Chondrocyte (in vitro differentiated cells): ENCODE data around the gene ASB1. TPM values are rescaled to one million over a fixed set of nuclear protein-coding genes. Genes with fewer than 3 reads are reported as not detected.
A peak's percentile ranks its signal among the peaks of the same experiment; 100 is the strongest.

Source experiments
- DNase-seq: peaks from one replicate; pipeline ENCODE4 v3.0.0; 2021; ENCODE audit warnings: mixed read lengths, low spot score
- H3K27ac Mint-ChIP-seq: one replicate; pipeline ENCODE4 v1.8.0; 2021; ENCODE audit warnings: mild to moderate bottlenecking, moderate library complexity, mixed read lengths; ENCODE audit not compliant: unreplicated experiment
- H3K27me3 Mint-ChIP-seq: 2 replicates; pipeline ENCODE4 v1.8.0; 2021; ENCODE audit warnings: low read depth, mixed read lengths
- H3K36me3 Mint-ChIP-seq: 2 replicates; pipeline ENCODE4 v1.8.0; 2021; ENCODE audit warnings: low read depth, mixed read lengths
- H3K4me1 Mint-ChIP-seq: 2 replicates; pipeline ENCODE4 v1.8.0; 2021; ENCODE audit warnings: low read depth, mild to moderate bottlenecking, mixed read lengths
- H3K4me3 Mint-ChIP-seq: one replicate; pipeline ENCODE4 v1.8.0; 2021; ENCODE audit warnings: mild to moderate bottlenecking, moderate library complexity, mixed read lengths; ENCODE audit not compliant: unreplicated experiment
- H3K9me3 Mint-ChIP-seq: 2 replicates; pipeline ENCODE4 v1.8.0; 2021; ENCODE audit warnings: low read depth, mixed read lengths
- total RNA-seq: library from RNA; stranded (reverse); gene quantifications from 3 replicates; pipeline ENCODE4 v1.2.1, GENCODE V29; 2021
- TF ChIP-seq, protein P1 (sequence below): fragments of 200-600 bp; sonication (generic); IDR thresholded peaks from 2 replicates; pipeline ENCODE4 v1.5.0; 2021; ENCODE audit warnings: antibody characterized with exemption, mild to moderate bottlenecking, moderate library complexity

Gene ASB1
- total RNA-seq, 1 donor from 2014 or later = 31.0 TPM

DNA sequence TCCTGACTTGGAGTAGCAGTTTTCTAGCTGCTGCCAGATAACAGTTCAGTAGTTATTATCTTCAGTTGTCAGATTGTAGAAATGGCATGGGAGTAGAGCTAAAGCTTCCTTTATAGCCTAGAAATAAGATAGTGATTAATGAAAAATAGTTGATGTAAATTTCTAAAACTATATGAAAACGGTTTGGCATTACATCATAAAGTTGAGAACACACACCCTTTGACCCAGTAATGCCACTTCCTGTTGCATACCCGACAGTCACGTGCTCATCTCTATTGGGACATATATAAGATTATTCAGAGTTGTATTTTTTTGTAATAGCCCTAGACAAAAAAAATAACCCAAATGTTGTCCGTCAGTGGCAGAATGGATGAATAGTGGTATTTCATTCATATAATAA, 39.4 kb upstream of the ASB1 start:
- peaks cover 13% of the 10 kb centered on the region for H3K36me3 Mint-ChIP-seq
- no peak overlapping the region for H3K4me3 Mint-ChIP-seq
- TF ChIP-seq, protein P1, sequence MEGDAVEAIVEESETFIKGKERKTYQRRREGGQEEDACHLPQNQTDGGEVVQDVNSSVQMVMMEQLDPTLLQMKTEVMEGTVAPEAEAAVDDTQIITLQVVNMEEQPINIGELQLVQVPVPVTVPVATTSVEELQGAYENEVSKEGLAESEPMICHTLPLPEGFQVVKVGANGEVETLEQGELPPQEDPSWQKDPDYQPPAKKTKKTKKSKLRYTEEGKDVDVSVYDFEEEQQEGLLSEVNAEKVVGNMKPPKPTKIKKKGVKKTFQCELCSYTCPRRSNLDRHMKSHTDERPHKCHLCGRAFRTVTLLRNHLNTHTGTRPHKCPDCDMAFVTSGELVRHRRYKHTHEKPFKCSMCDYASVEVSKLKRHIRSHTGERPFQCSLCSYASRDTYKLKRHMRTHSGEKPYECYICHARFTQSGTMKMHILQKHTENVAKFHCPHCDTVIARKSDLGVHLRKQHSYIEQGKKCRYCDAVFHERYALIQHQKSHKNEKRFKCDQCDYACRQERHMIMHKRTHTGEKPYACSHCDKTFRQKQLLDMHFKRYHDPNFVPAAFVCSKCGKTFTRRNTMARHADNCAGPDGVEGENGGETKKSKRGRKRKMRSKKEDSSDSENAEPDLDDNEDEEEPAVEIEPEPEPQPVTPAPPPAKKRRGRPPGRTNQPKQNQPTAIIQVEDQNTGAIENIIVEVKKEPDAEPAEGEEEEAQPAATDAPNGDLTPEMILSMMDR = no peak
- no peak overlapping the region for H3K27ac Mint-ChIP-seq
- peaks cover 21% of the 10 kb centered on the region for H3K4me1 Mint-ChIP-seq
- no peaks in the 10 kb centered on the region for H3K27me3 Mint-ChIP-seq
- DNase-seq = no peak
- peaks cover 7% of the 10 kb centered on the region for H3K9me3 Mint-ChIP-seq

- no peak for DNase-seq
Observed at GRCh38 chr2:238388794-238389193, 37.9 kb upstream of the ASB1 start.

DNA sequence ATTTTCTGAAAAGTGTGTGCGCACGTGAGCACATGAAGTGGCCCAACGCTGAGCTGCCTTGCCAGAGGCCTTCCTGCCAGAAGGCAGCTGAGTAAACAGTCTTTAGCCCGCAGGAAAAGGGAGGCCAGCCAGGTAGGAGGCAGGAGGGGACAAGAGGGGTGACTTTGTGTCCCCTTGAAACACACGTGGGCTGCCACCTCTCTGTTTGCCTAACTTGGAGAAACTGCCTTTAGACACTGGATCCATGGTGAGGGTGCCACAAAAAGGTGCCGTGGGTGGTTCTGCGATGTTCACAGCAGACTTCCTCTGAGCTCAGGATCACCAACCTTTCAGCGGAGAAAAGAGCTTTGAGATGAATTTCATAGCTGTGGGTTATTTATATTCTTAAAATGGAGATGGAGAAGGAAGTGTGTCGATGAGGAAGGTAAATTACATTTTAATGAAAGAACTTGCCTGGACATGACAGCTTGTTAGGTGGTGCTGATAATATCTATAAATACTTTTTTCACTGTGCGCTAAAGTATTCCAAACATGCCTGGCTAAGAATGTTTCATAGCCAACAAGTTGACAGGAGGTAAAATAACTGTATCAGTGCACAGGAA, 36.6 kb upstream of the ASB1 start:
- peak overlapping the region; percentile 98 for H3K27ac Mint-ChIP-seq
- H3K9me3 Mint-ChIP-seq = no peaks in the 10 kb centered on the region
- H3K4me1 Mint-ChIP-seq = peaks cover 21% of the 10 kb centered on the region
- H3K27me3 Mint-ChIP-seq = no peaks in the 10 kb centered on the region
- no peak for DNase-seq
- H3K36me3 Mint-ChIP-seq = no peaks in the 10 kb centered on the region
- H3K4me3 Mint-ChIP-seq = peak overlapping the region; percentile 32
- TF ChIP-seq, protein P1 = no peak

More at GRCh38 chr2:238388794-238389193, 37.9 kb upstream of the ASB1 start:
- H3K27ac Mint-ChIP-seq = no peak overlapping the region
- H3K36me3 Mint-ChIP-seq = peaks cover 4% of the 10 kb centered on the region
- no peaks in the 10 kb centered on the region for H3K27me3 Mint-ChIP-seq
- TF ChIP-seq, protein P1 = no peak
- H3K4me1 Mint-ChIP-seq = peaks cover 21% of the 10 kb centered on the region
- H3K4me3 Mint-ChIP-seq = no peak overlapping the region
- peaks cover 4% of the 10 kb centered on the region for H3K9me3 Mint-ChIP-seq

GRCh38 chr2:238391042-238391689, 35.6 kb upstream of the ASB1 start:
- TF ChIP-seq, protein P1 = no peak
- no peak overlapping the region for H3K4me3 Mint-ChIP-seq
- H3K36me3 Mint-ChIP-seq = no peaks in the 10 kb centered on the region
- DNase-seq = no peak
- H3K9me3 Mint-ChIP-seq = no peaks in the 10 kb centered on the region
- H3K27me3 Mint-ChIP-seq = no peaks in the 10 kb centered on the region
- H3K4me1 Mint-ChIP-seq = peaks cover 21% of the 10 kb centered on the region
- H3K27ac Mint-ChIP-seq = no peak overlapping the region

DNA sequence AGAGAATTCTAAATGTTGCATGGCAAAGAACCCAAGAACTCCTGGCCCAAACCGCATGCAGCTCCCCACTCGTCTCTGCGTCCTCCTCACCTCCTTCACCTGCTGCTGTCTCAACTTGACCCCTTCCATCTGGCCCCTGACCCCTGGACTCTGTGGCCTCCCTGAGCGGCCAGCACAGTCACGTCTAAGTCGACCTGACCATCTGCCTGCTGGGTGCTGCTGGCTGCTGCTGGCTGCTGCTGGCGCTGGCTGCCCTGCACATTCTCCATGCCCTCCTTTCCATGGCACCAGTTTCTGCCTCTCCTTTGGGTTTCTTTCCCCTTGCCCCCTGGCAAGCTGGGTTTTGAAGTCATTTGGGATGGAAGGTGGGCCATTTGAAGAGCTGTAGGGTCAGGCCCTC, 30.1 kb upstream of the ASB1 start:
- TF ChIP-seq, protein P1 = no peak
- Mint-ChIP-seq H3K27ac (no peak overlapping the region), H3K4me1 (no peaks in the 10 kb centered on the region), H3K36me3 (peaks cover 4% of the 10 kb centered on the region), H3K27me3 (no peaks in the 10 kb centered on the region), H3K4me3 (no peak overlapping the region), H3K9me3 (no peaks in the 10 kb centered on the region)
- DNase-seq = no peak
